Measurements from ENCODE around the gene ZGPAT.

- TF ChIP-seq EZH2 (IDR thresholded peaks at IDR 0.05; ENCODE audit: low read length, unreplicated experiment), result no peak
- no peak for TF ChIP-seq CTCF (conservative IDR thresholded peaks at IDR 0.05; ENCODE audit: low read depth, low read length)
- no peak for TF ChIP-seq EZH2phosphoT487 (IDR thresholded peaks at IDR 0.05; ENCODE audit: borderline replicate concordance, low read length)
These were observed 25.8 kb downstream of the ZGPAT start for GRCh38 chr20:63733579-63734081.
